HG03565 (cell line): ENCODE measurements around the gene CCDC197.

Experiments used
- ATAC-seq: cut with Tn5 transposase; IDR thresholded peaks from one replicate; pipeline ENCODE4 v1.9.1; 2021; ENCODE audit warnings: mild to moderate bottlenecking, moderate library complexity; ENCODE audit not compliant: unreplicated experiment

Gene CCDC197

DNA sequence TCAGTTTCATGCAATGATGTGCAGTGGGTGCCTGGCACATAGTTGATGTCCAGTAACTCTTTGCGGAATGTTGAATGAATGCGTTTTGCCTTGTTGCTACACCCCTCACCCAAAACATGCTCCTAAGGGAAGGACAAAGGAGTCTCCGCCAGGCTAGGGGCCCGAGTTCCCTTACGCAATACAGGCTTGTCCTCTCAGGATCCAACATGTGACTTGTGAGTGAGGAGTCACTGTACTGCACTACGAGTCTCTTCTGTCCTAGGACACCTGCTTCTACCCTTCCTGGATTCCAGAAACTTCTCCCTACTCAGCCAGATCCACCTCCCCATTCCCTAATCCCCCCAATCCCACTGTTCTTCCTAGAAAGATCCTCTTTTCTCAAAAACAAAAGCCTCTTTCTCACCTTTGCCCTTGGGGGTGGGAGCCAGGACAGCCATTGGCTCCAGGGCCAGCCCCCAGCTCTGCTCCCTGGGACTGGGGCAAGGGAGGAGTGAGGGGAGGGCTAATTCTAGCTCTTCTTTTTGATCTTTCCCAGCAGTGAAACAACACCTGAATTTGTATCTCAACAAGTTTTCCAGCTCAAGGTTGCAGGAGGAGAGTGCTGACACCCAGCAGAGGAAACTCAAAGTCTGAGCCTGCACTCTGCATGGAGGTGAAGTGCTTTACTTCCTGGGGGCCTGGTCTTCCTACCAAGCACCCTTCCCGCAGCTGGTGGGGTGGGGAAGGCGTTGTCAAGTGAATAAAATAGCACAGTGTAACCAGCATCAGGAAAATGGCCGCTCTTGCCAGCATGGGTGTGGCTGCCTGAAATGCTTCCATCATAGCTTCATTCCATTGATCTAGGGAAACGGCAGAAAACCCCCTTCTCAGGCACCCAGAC, 25.7 kb downstream of the CCDC197 start:
- ATAC-seq, result no peak

- ATAC-seq, result no peak
Measured at GRCh38 chr14:94024549-94024948, 27.4 kb downstream of the CCDC197 start.

- no peak for ATAC-seq
Measured at GRCh38 chr14:94025720-94026119, 28.6 kb downstream of the CCDC197 start.

DNA sequence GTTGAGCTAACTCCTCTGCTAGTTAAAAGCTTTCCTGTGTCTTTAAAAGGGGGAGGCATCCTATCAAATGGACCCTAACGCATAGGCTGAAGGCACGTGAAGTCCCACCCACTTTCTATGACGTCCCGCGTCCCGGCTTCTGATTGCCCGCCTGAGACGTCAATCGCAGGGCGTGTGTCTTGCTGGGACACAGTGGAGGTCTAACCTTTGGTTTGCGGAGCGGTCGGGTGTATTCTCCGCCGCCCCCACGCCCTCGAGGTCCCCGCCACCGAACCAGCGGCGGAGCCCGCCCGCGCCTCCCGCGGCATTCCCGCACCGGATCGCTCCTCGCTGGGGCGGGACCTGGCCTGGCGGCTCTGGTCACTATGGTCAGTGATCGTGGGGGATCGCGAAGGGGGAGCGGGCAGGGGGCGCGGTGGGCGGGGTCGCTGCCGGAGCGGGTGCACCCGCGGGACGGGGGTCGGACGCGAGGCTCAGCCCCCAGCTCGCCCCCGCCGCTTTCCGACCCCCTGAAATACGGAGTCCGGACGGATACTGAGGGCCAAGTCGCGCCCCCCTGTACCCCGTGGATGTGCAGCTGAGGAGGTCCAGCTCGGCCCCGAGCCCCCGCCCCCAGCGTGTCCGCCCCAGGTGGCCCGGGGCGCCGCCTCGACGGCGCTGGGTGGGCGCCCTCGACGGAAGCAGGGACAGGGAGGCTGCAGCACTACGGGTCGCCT, 29.2 kb downstream of the CCDC197 start, which contains the start of gene OTUB2:
Gene OTUB2, plus strand, starts transcription at position 168 of the 716 bp plus-strand sequence. Its CDS starts 198 bp downstream, at position 366.
- peak; percentile 98 for ATAC-seq

DNA sequence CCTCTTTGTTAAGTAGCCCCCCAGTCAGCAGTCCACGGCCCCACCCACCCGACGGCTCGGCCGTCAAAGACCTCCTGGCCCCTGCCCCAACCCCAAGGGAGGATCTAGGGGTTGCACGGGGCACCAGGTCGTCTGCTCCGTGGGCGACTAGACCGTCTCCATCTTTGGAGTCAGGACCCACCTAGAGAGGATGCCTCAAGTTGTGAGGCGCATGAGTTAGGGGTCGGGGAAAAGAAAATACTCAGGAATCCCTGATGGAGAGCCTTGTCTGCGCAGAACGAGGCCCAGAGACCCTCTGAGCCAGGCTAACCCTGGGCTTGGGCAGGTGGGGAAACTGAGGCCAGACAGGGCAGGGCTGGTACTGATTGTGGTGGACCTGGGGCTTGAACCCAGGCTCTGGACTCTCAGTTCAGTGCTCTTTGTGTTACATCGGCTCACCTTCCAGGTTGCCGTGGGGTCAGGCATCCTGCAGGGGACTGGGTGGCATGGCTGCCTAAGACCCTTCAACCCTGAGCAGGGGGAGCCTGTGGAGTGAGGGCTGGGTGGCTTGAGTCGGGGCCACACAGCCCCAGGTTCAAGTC, 29.9 kb downstream of the CCDC197 start:
- no peak for ATAC-seq

DNA sequence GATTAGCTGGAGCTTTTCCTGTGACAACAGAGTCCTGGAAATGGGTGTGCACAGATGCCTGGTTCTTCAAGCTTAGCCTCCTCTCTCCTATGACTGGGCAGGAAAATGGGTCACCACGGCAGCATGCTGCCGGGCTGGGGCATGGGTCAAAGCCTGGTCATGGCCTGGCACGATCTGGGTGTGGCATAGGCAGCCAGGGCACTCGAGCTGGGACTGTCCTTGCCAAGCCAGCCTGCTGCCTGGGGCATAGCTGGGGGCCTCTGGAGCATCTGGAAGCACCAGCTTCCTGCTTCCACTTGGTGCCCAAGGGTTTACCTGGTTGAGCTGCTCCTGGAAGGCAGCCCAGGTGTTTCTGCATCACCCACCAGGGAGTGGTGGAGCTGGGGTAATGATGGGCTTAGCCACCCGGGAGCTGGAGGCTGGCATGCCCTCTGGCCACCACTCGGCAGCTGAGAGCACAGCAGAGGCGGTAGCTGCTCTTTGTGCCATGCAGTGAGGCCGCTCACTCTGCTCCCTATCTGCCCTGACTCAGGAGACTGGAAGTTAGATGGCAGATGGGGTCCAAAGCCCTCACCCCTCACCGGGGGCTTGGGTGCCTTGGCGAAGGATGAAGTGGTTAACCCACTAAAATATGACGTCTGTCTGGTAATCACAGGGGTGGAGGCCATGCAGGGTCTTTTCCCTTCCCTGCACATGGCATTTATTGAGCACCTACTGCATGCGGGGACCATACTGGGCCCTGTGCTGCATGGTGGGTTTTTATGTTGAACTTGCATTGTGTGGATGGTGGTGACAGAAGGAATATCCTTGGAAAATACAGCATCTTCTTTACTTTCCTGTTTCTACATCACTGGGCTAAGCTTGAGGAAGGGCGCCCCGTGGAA, 30.7 kb downstream of the CCDC197 start:
- no peak for ATAC-seq

GRCh38 chr14:94028450-94028826, 31.3 kb downstream of the CCDC197 start:
- ATAC-seq, result peak; percentile 30

DNA sequence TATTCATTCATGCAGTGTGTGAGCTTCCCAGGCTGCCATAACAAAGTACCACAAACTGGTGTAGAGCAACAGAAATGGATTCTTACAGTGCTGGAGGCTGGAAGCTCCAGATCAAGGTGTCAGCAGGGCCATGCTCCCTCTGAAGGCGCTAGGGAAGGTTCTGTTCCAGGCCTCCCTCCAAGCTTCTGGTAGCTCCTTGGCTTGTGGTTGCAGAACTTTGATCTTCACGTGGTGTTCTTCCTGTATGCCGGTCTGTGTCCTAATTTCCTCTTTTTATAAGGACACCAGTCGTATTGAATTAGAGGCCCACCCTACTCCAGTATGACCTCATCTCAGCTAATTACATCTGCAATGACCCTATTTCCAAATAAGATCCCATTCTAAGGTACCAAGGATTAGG, 32.2 kb downstream of the CCDC197 start:
- ATAC-seq, result no peak

DNA sequence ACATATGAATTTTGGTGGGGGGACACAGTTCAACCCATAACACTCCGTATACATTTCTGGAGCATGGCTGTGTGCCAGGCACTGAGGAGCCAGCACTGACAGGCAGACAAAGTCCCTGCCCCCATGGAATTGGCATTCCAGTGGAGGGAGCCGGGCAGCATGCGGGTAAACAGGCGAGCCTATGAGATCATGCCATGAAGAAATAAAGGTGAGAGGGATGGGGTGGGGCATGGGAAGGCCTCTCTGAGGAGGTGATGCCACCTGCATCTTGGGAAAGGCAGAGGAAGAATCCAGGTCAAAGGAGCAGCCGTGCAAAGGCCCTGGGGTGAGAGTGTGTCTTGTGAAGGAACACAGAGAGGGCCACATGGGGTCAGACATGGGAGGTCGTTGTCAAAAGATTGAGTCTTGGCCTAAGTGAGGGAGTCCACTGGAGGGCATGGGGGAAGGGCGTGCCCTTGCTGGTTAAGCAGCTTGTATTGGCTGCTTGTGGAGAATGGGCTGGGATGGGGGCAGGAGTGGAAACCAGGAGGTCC, 32.6 kb downstream of the CCDC197 start:
- no peak for ATAC-seq

- ATAC-seq, result no peak
Measured at GRCh38 chr14:94030571-94030970, 33.5 kb downstream of the CCDC197 start.

DNA sequence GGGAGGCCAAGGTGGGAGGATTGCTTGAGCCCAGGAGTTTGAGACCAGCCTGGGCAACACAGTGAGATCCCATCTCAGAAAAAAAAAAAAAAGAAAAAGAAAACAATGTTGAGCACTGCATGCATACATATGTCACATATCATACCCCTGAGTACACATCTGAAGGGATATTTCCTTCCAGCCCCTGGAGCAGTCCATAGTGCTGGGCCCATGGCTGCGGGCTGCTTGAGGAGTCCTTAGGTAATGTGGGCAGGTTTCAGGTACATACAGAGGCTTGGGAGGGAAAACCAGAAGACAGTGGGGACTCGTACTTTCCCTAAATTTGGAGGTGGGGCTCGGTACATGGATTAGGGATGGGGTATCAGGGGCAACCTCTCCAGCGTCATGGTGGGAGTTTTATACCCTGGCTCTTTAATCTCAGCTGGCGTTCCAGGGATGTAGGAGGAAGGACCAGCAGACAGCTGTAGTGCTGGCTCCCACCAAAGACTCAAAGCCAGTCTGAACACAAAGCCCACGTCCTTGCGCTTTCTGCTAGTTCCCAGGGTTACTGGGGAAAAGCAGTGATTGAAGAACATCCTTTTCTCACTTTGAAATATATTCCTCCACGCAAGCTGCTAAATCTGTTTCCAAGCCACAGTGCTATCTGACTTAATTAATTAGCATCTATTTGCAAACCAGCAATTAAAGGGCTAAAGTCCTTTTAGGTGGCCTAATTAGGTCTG, 34.2 kb downstream of the CCDC197 start:
- no peak for ATAC-seq

DNA sequence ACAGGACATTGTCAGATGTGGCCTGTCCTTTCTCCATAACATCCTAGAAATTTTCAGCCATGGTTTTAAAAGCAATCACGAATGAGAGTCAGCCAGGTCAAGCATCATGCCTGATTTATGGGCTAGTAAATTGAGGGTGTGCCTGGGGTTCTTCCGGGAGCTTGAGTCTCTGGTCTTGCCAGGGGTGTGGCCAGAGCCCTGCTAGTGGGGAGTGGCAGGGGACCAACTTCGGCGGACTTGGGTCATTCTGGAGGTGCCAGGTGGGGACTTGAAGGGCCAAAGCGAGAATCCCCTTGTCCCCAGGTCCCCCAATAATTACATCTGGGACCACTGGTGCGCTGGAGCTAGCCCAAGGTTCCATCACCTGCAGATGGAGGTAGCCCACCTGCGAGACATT, 34.8 kb downstream of the CCDC197 start:
- ATAC-seq, result no peak

DNA sequence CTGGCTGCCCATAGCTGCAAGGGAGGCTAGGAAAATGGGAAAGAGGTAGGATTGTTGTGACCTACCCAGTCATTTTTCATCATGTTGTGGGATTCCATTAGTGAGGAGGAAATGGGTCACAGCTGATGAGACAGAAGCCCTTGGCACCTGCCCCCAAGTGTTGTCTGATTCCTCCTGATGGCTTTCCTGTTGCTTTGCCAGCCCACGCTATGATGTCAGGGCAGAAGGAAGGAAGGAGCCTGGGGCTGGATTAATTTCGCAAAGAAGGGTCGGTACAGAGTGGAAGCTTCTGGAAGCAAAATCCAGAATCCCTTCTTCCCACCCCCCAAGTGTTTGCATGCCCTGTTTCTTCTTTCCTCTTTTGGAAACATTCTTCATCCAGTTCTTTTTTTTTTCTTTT, 37.8 kb downstream of the CCDC197 start:
- ATAC-seq, result no peak

GRCh38 chr14:94036313-94037167, 39.4 kb downstream of the CCDC197 start:
- peak; percentile 69 for ATAC-seq

- ATAC-seq, result no peak
Measured at GRCh38 chr14:94037954-94038353, 40.9 kb downstream of the CCDC197 start.

GRCh38 chr14:94038510-94038909, 41.4 kb downstream of the CCDC197 start:
- no peak for ATAC-seq

DNA sequence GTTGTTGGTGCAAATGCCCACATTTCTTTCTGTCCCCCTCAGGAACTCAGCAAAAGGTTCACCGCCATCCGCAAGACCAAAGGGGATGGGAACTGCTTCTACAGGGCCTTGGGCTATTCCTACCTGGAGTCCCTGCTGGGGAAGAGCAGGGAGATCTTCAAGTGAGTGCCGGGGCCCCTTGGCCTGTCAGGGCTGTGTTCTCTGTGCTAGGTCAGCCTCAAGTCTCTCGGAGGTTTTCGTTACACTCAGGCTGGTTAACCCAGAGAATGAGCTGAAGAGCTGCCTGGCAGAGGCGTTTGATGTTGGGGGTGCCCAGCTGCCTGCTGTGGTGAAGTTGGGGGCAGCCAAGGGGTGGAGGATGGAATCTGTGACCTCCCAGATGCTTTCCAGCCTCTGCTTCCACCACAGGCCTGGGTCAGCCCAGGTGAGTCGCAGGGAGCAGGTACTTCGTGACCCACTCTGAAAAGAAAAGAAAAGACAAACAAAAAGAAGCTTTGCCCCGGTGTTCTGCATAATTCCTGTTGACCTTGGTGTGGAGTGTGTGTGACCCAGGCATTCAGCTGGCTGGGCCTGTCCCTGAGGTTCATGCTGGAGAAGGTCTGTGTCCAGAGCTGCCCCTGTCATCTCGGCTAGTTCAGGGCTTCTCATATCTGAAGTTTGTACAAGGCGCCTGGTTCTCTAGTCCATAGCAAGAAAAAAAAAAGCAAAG, 42.0 kb downstream of the CCDC197 start:
- no peak for ATAC-seq

DNA sequence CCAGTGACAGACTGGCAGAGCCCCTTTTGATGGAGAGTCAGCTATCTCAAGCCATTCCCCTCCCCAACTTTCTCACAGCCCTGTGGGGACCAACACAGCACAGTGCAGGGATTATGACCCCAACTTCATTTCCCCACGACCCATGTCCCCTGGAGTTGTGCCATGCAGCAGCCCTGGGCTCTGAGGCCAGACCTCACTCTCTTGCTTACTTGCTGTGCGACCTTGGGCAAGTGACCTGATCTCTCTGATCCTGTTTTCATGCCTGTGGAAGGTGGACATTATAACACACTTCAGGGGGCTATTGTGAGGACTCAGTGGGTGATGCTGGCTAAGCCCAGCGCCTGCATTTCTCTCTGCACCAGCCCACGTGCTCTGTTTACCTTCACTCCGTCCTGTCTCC, 43.1 kb downstream of the CCDC197 start:
- no peak for ATAC-seq
